Stimulated activated CD4-positive, alpha-beta T cell treated with anti-CD3 and anti-CD28 coated beads, Interleukin-1b, Interleukin-23, amount 100 ng/mL, for 24 hours (primary cell): Measurements from ENCODE around the gene RPL32.

Experiments used
- DNase-seq, 4 experiments: peaks; one replicate each; pipeline ENCODE4 v3.0.0-alpha.2; 2020; ENCODE audit warnings: low read depth in 4 of 4, low spot score in 1 of 4

Gene RPL32

GRCh38 chr3:12833222-12834161, 7.9 kb downstream of the RPL32 start:
- DNase-seq = no peak

- no peak for DNase-seq
Observed at GRCh38 chr3:12832350-12833221, 8.8 kb downstream of the RPL32 start.

- DNase-seq = no peak
Observed at GRCh38 chr3:12831301-12831866, 10.0 kb downstream of the RPL32 start.

- no peak for DNase-seq
Observed at GRCh38 chr3:12830785-12831156, 10.6 kb downstream of the RPL32 start.

GRCh38 chr3:12829886-12830784, 11.2 kb downstream of the RPL32 start:
- DNase-seq = no peak

- DNase-seq = no peak
Observed at GRCh38 chr3:12829404-12829803, 12.0 kb downstream of the RPL32 start.

- DNase-seq = no peak
Observed at GRCh38 chr3:12828751-12829150, 12.6 kb downstream of the RPL32 start.

GRCh38 chr3:12825156-12825555, 16.2 kb downstream of the RPL32 start:
- no peak for DNase-seq

GRCh38 chr3:12824299-12824698, 17.1 kb downstream of the RPL32 start:
- DNase-seq = no peak

- no peak for DNase-seq
Observed at GRCh38 chr3:12822725-12823373, 18.5 kb downstream of the RPL32 start.

- DNase-seq = no peak
Observed at GRCh38 chr3:12818773-12819172, 22.6 kb downstream of the RPL32 start.

- DNase-seq = no peak
Observed at GRCh38 chr3:12818273-12818672, 23.1 kb downstream of the RPL32 start.

GRCh38 chr3:12817343-12817710, 24.0 kb downstream of the RPL32 start:
- DNase-seq = no peak

- DNase-seq = no peak
Observed at GRCh38 chr3:12816521-12817342, 24.6 kb downstream of the RPL32 start.

- no peak for DNase-seq
Observed at GRCh38 chr3:12815719-12816118, 25.6 kb downstream of the RPL32 start.

GRCh38 chr3:12815078-12815477, 26.3 kb downstream of the RPL32 start:
- DNase-seq = no peak

- DNase-seq = no peak
Observed at GRCh38 chr3:12813967-12814366, 27.4 kb downstream of the RPL32 start.

GRCh38 chr3:12812812-12813211, 28.6 kb downstream of the RPL32 start:
- no peak for DNase-seq

- DNase-seq = no peak
Observed at GRCh38 chr3:12810961-12811360, 30.4 kb downstream of the RPL32 start.
